ENCODE results near the gene PHF2. TPM values are rescaled to one million over a fixed set of nuclear protein-coding genes. Genes with fewer than 3 reads are reported as not detected.

PHF2 gene
- 10 to 100 TPM; 23.3 to 27.6 TPM for total RNA-seq

- H3K27ac Mint-ChIP-seq, result peak within 1 kb of the TSS; percentile 95
- H3K36me3 Mint-ChIP-seq (ENCODE audit: insufficient read depth in 2 of 2), result no peaks in the 10 kb centered on the region
- peak within 1 kb of the TSS; percentile 85 to 87 for H3K4me3 Mint-ChIP-seq
- DNase-seq, result peak; percentile 45 to 46
- peaks cover 33% of the 10 kb centered on the region for H3K4me1 Mint-ChIP-seq (ENCODE audit: low read depth)
- peak; percentile 54 to 63 for ATAC-seq (replicated peaks in 1 of 2)
- H3K9me3 Mint-ChIP-seq, result no peaks in the 10 kb centered on the region
- no peaks in the 10 kb centered on the region for H3K27me3 Mint-ChIP-seq (ENCODE audit: low read depth)
Measured at GRCh38 chr9:93576258-93577077, at the start of gene PHF2. Gene PHF2, plus strand, starts transcription at chr9:93576584. Its CDS starts 190 bp downstream, at chr9:93576774.

- Mint-ChIP-seq H3K4me1 (ENCODE audit: low read depth) (peaks cover 8% of the 10 kb centered on the region), H3K36me3 (ENCODE audit: insufficient read depth in 2 of 2) (peaks cover 5 to 36% of the 10 kb centered on the region in 2 donors), H3K9me3 (no peaks in the 10 kb centered on the region), H3K4me3 (no peak overlapping the region), H3K27ac (no peak overlapping the region), H3K27me3 (ENCODE audit: low read depth) (no peaks in the 10 kb centered on the region)
- ATAC-seq (replicated peaks in 1 of 2) (no peak), DNase-seq (no peak)
Measured at GRCh38 chr9:93531374-93531773, 45.0 kb upstream of the PHF2 start.

- DNase-seq, result no peak
- Mint-ChIP-seq H3K9me3 (no peaks in the 10 kb centered on the region), H3K27ac (no peak overlapping the region), H3K27me3 (ENCODE audit: low read depth) (no peaks in the 10 kb centered on the region), H3K4me3 (no peak overlapping the region), H3K4me1 (ENCODE audit: low read depth) (peaks cover under 1% of the 10 kb centered on the region), H3K36me3 (ENCODE audit: insufficient read depth in 2 of 2) (peaks cover 4 to 29% of the 10 kb centered on the region in 2 donors)
- no peak for ATAC-seq (replicated peaks in 1 of 2)
Measured at GRCh38 chr9:93532141-93532540, 44.2 kb upstream of the PHF2 start.

- no peak overlapping the region for H3K27ac Mint-ChIP-seq
- H3K27me3 Mint-ChIP-seq (ENCODE audit: low read depth), result no peaks in the 10 kb centered on the region
- H3K4me1 Mint-ChIP-seq (ENCODE audit: low read depth), result no peaks in the 10 kb centered on the region
- H3K4me3 Mint-ChIP-seq, result no peak overlapping the region
- no peak for ATAC-seq (replicated peaks in 1 of 2)
- H3K9me3 Mint-ChIP-seq, result no peaks in the 10 kb centered on the region
- peaks cover 4 to 20% of the 10 kb centered on the region in 2 donors for H3K36me3 Mint-ChIP-seq (ENCODE audit: insufficient read depth in 2 of 2)
- DNase-seq, result no peak
Measured at GRCh38 chr9:93533863-93534262, 42.5 kb upstream of the PHF2 start.

- ATAC-seq (replicated peaks in 1 of 2), result no peak
- Mint-ChIP-seq H3K27me3 (ENCODE audit: low read depth) (no peaks in the 10 kb centered on the region), H3K9me3 (no peaks in the 10 kb centered on the region), H3K27ac (no peak overlapping the region), H3K36me3 (ENCODE audit: insufficient read depth in 2 of 2) (peaks cover 4 to 15% of the 10 kb centered on the region in 2 donors), H3K4me1 (ENCODE audit: low read depth) (no peaks in the 10 kb centered on the region), H3K4me3 (no peak overlapping the region)
- DNase-seq, result no peak
Measured at GRCh38 chr9:93536167-93536566, 40.2 kb upstream of the PHF2 start.

- ATAC-seq (replicated peaks in 1 of 2) (no peak), DNase-seq (no peak)
- Mint-ChIP-seq H3K27me3 (ENCODE audit: low read depth) (no peaks in the 10 kb centered on the region), H3K4me3 (no peak overlapping the region), H3K4me1 (ENCODE audit: low read depth) (peaks cover 3% of the 10 kb centered on the region), H3K27ac (no peak overlapping the region), H3K36me3 (ENCODE audit: insufficient read depth in 2 of 2) (peaks cover 4 to 17% of the 10 kb centered on the region in 2 donors), H3K9me3 (no peaks in the 10 kb centered on the region)
Measured at GRCh38 chr9:93536874-93537273, 39.5 kb upstream of the PHF2 start.

- Mint-ChIP-seq H3K27me3 (ENCODE audit: low read depth) (no peaks in the 10 kb centered on the region), H3K36me3 (ENCODE audit: insufficient read depth in 2 of 2) (peaks cover 4 to 9% of the 10 kb centered on the region in 2 donors), H3K27ac (peak overlapping the region; percentile 44), H3K9me3 (no peaks in the 10 kb centered on the region), H3K4me3 (no peak overlapping the region), H3K4me1 (ENCODE audit: low read depth) (peaks cover 11% of the 10 kb centered on the region)
- DNase-seq, result no peak
- ATAC-seq (replicated peaks in 1 of 2), result no peak
Measured at GRCh38 chr9:93540305-93540704, 36.1 kb upstream of the PHF2 start.

GRCh38 chr9:93541005-93541404 is 35.4 kb upstream of the PHF2 start:
- no peak for ATAC-seq (replicated peaks in 1 of 2)
- H3K4me3 Mint-ChIP-seq, result no peak overlapping the region

GRCh38 chr9:93541581-93542349 is 34.6 kb upstream of the PHF2 start:
- Mint-ChIP-seq H3K27ac (peak overlapping the region; percentile 86), H3K27me3 (ENCODE audit: low read depth) (no peaks in the 10 kb centered on the region), H3K4me3 (no peak overlapping the region), H3K9me3 (no peaks in the 10 kb centered on the region), H3K36me3 (ENCODE audit: insufficient read depth in 2 of 2) (peaks cover 4 to 15% of the 10 kb centered on the region in 2 donors), H3K4me1 (ENCODE audit: low read depth) (peaks cover 11% of the 10 kb centered on the region)
- ATAC-seq (replicated peaks in 1 of 2), result no peak
- no peak for DNase-seq

More at GRCh38 chr9:93541005-93541404, 35.4 kb upstream of the PHF2 start:
- Mint-ChIP-seq H3K4me1 (ENCODE audit: low read depth) (peaks cover 11% of the 10 kb centered on the region), H3K36me3 (ENCODE audit: insufficient read depth in 2 of 2) (peaks cover 4 to 9% of the 10 kb centered on the region in 2 donors), H3K27me3 (ENCODE audit: low read depth) (no peaks in the 10 kb centered on the region), H3K9me3 (no peaks in the 10 kb centered on the region), H3K27ac (peak overlapping the region; percentile 3)
- DNase-seq, result no peak

GRCh38 chr9:93543117-93543516 is 33.3 kb upstream of the PHF2 start:
- ATAC-seq (replicated peaks in 1 of 2), result no peak
- H3K27ac Mint-ChIP-seq, result peak overlapping the region; percentile 8
- DNase-seq, result no peak
- no peak overlapping the region for H3K4me3 Mint-ChIP-seq
- H3K9me3 Mint-ChIP-seq, result no peaks in the 10 kb centered on the region
- no peaks in the 10 kb centered on the region for H3K27me3 Mint-ChIP-seq (ENCODE audit: low read depth)
- peaks cover 11% of the 10 kb centered on the region for H3K4me1 Mint-ChIP-seq (ENCODE audit: low read depth)
- H3K36me3 Mint-ChIP-seq (ENCODE audit: insufficient read depth in 2 of 2), result peaks cover 4 to 20% of the 10 kb centered on the region in 2 donors

GRCh38 chr9:93546356-93546755 is 30.0 kb upstream of the PHF2 start:
- ATAC-seq (replicated peaks in 1 of 2), result no peak
- Mint-ChIP-seq H3K4me1 (ENCODE audit: low read depth) (peaks cover 11% of the 10 kb centered on the region), H3K9me3 (no peaks in the 10 kb centered on the region), H3K27me3 (ENCODE audit: low read depth) (no peaks in the 10 kb centered on the region), H3K4me3 (no peak overlapping the region), H3K27ac (no peak overlapping the region), H3K36me3 (ENCODE audit: insufficient read depth in 2 of 2) (peaks cover 7 to 20% of the 10 kb centered on the region in 2 donors)
- DNase-seq, result no peak

- Mint-ChIP-seq H3K27ac (peak overlapping the region; percentile 84), H3K36me3 (ENCODE audit: insufficient read depth in 2 of 2) (peaks cover 7 to 24% of the 10 kb centered on the region in 2 donors), H3K4me3 (no peak overlapping the region), H3K4me1 (ENCODE audit: low read depth) (no peaks in the 10 kb centered on the region), H3K9me3 (no peaks in the 10 kb centered on the region), H3K27me3 (ENCODE audit: low read depth) (no peaks in the 10 kb centered on the region)
- no peak for ATAC-seq (replicated peaks in 1 of 2)
- no peak for DNase-seq
Measured at GRCh38 chr9:93549611-93550010, 26.8 kb upstream of the PHF2 start.

GRCh38 chr9:93552923-93553322 is 23.5 kb upstream of the PHF2 start:
- Mint-ChIP-seq H3K36me3 (ENCODE audit: insufficient read depth in 2 of 2) (peaks cover 7 to 17% of the 10 kb centered on the region in 2 donors), H3K4me1 (ENCODE audit: low read depth) (no peaks in the 10 kb centered on the region), H3K9me3 (no peaks in the 10 kb centered on the region), H3K4me3 (no peak overlapping the region), H3K27me3 (ENCODE audit: low read depth) (no peaks in the 10 kb centered on the region), H3K27ac (no peak overlapping the region)
- no peak for ATAC-seq (replicated peaks in 1 of 2)
- DNase-seq, result no peak
